ENCODE measurements around the gene SPATA24. TPM values are rescaled to one million over a fixed set of nuclear protein-coding genes. Genes with fewer than 3 reads are reported as not detected.
"Not testable (repeated sequence)": the region's sequence is repeated elsewhere in the genome, so short reads cannot be mapped to it uniquely, and the experiment has no call there.

The SPATA24 gene
- total RNA-seq, 1 donor from 2014 or later: 4.8 TPM

- not testable (repeated sequence) for DNase-seq (ENCODE audit: extremely low read depth, low read depth, low spot score)
These were observed 48.0 kb downstream of the SPATA24 start for GRCh38 chr5:139355900-139356299.

- DNase-seq (ENCODE audit: extremely low read depth, low read depth, low spot score): no peak
These were observed 49.7 kb downstream of the SPATA24 start for GRCh38 chr5:139354186-139354585.

- DNase-seq (ENCODE audit: extremely low read depth, low read depth, low spot score): not testable (repeated sequence)
These were observed 56.0 kb downstream of the SPATA24 start for GRCh38 chr5:139347863-139348262.

Other genes starting within 250 kb of the SPATA24 start
- 48.7 and 49.0 TPM in 2 replicates for gene SIL1, start 205.7 kb downstream of the SPATA24 start, total RNA-seq
- 178 and 187 TPM in 2 replicates for gene MATR3, start 110.3 kb downstream of the SPATA24 start, total RNA-seq
- 48.5 and 56.1 TPM in 2 replicates for gene PAIP2, start 62.2 kb downstream of the SPATA24 start, total RNA-seq
- gene SLC23A1, start 20.8 kb downstream of the SPATA24 start, total RNA-seq: not detected in 2 replicates
- 0.29 and 0.68 TPM in 2 replicates for gene MZB1, start 14.2 kb downstream of the SPATA24 start, total RNA-seq
- gene PROB1, start 9.0 kb downstream of the SPATA24 start, total RNA-seq: 2.4 and 2.7 TPM in 2 replicates
- 12.0 and 16.7 TPM in 2 replicates for gene DNAJC18, start 35.4 kb upstream of the SPATA24 start, total RNA-seq
- 345 and 393 TPM in 2 replicates for gene ECSCR, start 58.7 kb upstream of the SPATA24 start, total RNA-seq
- gene SMIM33, start 66.9 kb upstream of the SPATA24 start, total RNA-seq: not detected in 2 replicates
- 58.0 and 61.7 TPM in 2 replicates for gene STING1, start 78.7 kb upstream of the SPATA24 start, total RNA-seq
- gene UBE2D2, start 157.2 kb upstream of the SPATA24 start, total RNA-seq: 107 and 110 TPM in 2 replicates
- 20.8 and 22.6 TPM in 2 replicates for gene CXXC5, start 244.3 kb upstream of the SPATA24 start, total RNA-seq